Smooth muscle cell of bladder (primary cell): ENCODE results near the gene GINS2. TPM values are rescaled to one million over a fixed set of nuclear protein-coding genes. Genes with fewer than 3 reads are reported as not detected.

Experiments used
- total RNA-seq: library from RNA; depleted of rRNA; stranded (reverse); fragments of >200 nt; gene quantifications from 2 replicates; pipeline ENCODE4 v1.2.3, GENCODE V29; 2014

The GINS2 gene
- total RNA-seq, result 1.1 and 1.4 TPM in 2 replicates

DNA sequence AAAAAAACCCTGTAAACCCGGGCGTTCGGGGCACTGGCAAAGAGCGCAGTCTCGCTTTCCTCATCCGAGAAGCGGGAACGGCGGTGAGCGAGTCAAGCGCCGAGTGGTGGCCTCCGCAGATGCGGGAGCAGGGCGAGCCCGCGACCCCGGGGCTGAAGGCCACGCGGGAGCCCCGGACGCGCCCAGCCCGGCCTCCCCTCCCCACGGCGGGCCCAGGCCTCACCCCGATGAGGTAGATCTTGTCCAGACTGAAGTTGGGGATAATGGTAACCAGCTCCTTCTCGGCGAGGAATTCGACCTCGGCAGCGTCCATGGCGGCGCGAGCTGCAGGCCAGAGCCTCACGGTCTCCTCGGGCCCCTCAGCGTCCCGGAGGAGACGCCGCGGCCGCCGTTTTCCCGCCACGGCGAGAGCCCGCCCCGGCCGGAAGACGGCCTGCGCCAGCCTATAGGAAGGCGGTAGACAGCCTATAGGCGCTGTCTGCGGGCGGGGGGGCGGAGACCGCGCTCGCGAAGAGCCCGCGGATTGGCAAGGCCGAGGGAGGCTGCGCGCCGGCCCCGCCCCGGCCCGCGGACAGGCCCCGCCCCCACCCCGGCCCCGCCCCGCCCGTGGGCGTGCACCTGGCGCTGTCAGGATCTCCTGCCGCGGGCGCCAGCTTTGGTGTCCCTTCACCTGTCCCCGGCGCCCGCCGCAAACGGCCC is at the start of gene GINS2:
TSS of gene GINS2 (minus strand) at position 369 of the 699 bp plus-strand sequence. CDS start at position 313, 56 bp downstream.

Other genes with a start within 250 kb of the GINS2 start
- 21.3 and 32.3 TPM in 2 replicates for gene GSE1, start 75.6 kb downstream of the GINS2 start, total RNA-seq
- 4.7 and 6.9 TPM in 2 replicates for gene C16orf74, start 62.1 kb upstream of the GINS2 start, total RNA-seq
- 26.3 and 28.7 TPM in 2 replicates for gene EMC8, start 110.6 kb upstream of the GINS2 start, total RNA-seq
- gene COX4I1, start 110.7 kb upstream of the GINS2 start, total RNA-seq, result 658 and 659 TPM in 2 replicates
- 0.09 and 0.57 TPM in 2 replicates for gene IRF8, start 210.2 kb upstream of the GINS2 start, total RNA-seq